ENCODE measurements around the gene TLN1.

The TLN1 gene

DNA sequence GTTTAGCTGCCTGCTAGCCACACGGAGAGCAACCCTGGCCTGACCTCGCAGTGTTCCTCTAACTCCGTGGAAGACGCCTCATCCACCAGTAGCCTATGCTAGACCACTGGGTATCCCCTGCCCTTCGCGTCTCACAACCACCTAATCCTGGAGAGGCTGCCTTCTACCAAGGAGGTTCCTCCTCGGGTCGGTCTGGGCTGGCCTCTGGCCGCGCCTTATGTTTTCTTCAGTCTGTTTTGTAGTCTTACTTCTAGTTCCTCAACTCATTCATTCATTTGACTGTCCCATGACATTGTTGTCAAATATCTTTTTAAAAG is 40.7 kb downstream of the TLN1 start:
- DNase-seq: no peak
- in situ Hi-C loops (cut with MboI; ENCODE audit: low pct_unique_long_range_greater_than_20kb, low sequenced_read_pairs): no loop called here

DNA sequence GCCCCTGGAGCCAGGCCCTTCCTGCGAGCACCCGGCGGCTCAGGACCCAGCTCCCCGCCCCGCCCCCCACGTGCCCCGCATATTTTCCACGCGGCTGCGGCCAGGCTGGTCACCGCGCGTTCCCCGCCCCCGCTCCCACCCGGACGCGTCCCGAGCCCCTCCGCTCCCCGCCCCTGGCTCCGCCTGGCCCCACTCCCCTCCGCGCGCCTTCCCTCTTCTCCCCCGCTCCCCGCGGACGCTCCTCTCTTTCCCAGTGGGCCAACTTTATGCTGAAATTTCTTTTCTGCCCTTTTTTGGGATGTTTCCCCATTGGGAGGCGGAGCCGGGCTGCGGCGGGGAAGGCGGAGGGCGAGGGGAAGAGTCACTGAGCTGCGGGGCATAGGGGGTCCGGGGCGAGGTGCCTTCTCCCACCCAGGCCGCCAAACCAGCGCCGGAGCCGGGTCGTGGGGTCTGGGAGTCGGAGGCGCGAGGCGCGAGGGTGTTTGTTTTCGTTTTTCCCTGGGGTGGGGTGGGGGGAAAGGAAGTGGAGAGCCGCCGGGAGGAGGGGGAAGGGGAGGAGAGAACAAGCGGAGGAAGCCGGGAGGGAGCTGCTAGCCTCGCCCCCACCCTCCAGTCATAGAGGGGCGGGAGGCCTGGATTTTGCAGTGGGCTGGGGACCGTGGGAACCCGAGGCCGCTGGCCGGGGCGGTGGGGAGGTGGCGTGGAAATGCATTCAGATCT is 41.2 kb downstream of the TLN1 start:
- peak; percentile 62 for DNase-seq
- in situ Hi-C loops (cut with MboI; ENCODE audit: low pct_unique_long_range_greater_than_20kb, low sequenced_read_pairs): no loop called here

DNA sequence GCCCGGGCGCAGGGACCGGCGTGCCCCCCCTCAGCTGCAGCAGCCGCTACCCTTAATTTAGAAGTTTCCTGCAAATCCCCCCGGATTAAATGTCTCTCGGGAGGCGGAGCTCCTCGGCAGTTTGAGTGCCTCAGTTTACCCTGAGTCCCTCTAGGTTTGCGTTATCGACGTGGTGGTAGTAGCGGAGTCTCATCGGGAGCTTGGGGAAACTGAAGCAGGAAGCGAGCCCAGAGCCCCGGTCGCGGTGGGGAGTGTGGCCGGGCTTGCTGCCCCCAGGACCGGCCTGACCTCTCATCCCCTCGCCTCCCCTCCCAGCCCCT is 41.7 kb downstream of the TLN1 start:
- in situ Hi-C loops (cut with MboI; ENCODE audit: low pct_unique_long_range_greater_than_20kb, low sequenced_read_pairs): no loop called here
- DNase-seq: no peak

- no peak for DNase-seq
- in situ Hi-C loops (cut with MboI; ENCODE audit: low pct_unique_long_range_greater_than_20kb, low sequenced_read_pairs): no loop called here
These were observed 42.3 kb downstream of the TLN1 start, which contains the start of gene TPM2 for GRCh38 chr9:35689542-35690293. Gene TPM2 (minus strand): TSS chr9:35689925. CDS start chr9:35689817, 108 bp downstream.

DNA sequence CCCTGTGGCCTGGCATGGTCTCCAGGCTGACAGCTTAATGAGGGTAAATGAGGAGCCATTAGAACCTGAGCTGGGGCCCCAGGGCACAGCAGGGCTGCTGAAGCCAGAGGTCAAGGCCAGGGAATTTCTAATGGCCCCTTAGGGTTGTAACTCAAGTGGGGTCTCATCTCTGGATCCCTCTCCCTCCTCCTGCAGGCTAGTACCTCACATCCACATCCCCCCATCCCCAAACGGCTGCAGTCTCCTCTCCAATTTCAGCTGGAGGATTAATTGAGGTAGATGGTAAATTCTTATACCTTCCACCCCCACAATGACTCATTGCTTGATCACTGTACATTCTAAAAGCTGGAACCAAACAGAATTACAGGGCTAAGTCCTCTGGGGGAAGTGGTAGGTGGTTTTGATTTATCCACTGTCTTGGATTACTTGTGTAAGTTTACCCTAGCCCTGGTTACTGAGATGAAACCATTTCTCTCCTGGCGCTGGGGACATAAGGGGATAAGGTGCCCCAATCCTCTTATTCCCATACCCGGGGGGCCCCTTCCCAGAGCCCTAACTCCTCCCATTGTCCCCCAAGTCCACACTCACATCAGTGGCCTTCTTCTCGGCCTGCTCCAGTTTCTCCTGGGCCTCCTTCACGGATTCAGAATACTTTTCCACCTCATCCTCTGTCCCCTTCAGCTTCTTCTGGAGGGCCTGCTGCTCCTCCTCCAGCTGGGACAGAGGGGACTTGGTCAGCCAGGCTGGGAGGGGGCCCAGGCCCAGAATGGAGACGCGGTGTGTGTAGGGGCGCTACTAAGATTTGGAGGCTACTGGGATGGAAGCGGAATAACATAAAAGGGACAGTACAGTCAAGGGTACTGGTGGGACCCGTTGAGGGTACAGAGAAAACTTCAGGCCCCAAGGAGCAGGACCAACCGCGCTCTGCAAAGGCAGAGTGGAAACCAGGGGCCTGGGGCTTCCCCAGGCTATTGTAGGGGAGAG is 43.1 kb downstream of the TLN1 start:
- in situ Hi-C loops (cut with MboI; ENCODE audit: low pct_unique_long_range_greater_than_20kb, low sequenced_read_pairs): no loop called here
- DNase-seq: no peak

- no peak for DNase-seq
- in situ Hi-C loops (cut with MboI; ENCODE audit: low pct_unique_long_range_greater_than_20kb, low sequenced_read_pairs): no loop called here
These were observed 43.9 kb downstream of the TLN1 start for GRCh38 chr9:35687972-35688557.

DNA sequence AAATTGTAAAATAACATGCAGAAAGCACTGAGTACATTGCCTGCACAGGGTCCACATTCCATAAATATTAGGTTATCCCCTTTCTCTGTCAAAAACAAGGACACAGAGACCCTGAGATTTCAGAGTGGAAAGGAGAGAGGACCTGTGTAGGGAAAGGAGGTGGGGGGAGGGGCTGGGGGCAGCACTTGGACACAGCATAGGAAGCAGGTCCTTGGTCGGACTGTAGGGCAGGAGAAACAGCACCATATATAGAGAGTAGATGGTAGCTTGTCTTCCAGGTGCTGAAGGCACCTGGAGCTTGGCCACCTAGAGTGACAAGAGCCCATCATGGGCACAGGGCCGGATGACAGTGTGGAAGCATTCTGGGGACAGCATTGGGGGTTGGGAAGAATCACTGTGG is 44.7 kb downstream of the TLN1 start:
- in situ Hi-C loops (cut with MboI; ENCODE audit: low pct_unique_long_range_greater_than_20kb, low sequenced_read_pairs): no loop called here
- no peak for DNase-seq

GRCh38 chr9:35686222-35687203 is 45.5 kb downstream of the TLN1 start:
- in situ Hi-C loops (cut with MboI; ENCODE audit: low pct_unique_long_range_greater_than_20kb, low sequenced_read_pairs): no loop called here
- DNase-seq: no peak

DNA sequence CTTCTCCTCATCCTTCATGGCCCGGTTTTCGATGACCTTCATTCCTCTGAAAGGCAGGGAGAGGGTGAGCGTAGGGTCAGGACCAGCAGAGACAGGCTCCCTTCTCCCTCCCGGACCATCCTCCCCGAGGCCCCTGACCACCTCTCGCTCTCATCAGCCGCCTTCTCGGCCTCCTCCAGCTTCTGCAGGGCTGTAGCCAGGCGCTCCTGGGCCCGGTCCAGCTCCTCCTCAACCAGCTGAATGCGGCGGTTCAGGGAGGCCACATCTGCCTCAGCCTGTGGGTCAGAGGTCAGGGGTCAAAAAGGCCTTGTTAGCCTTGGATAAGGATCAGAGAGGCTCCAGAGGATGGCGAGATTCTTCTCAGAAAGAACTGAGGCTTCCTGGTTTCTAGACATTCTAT is 46.5 kb downstream of the TLN1 start:
- in situ Hi-C loops (cut with MboI; ENCODE audit: low pct_unique_long_range_greater_than_20kb, low sequenced_read_pairs): no loop called here
- DNase-seq: no peak

DNA sequence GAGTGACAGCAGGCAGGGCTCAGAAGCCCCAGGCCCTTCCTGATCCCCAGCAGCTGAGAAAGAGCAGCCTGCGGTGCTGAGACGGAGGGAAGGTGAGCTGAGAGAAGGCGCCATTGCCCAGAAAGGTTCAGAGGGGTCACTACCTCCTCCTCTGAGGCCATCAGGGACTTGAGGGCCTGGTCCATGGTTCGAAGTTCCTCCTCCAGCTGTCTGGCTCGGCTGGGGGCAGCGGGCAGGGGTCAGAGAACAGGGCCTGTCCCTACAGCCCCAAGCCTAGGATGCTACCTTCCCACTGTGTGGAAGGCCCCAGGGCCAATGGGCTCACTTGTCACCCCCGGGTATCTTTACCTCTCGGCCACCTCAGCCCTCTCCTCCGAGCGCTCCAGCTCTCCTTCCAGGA is 47.1 kb downstream of the TLN1 start:
- in situ Hi-C loops (cut with MboI; ENCODE audit: low pct_unique_long_range_greater_than_20kb, low sequenced_read_pairs): no loop called here
- DNase-seq: no peak

- in situ Hi-C loops (cut with MboI; ENCODE audit: low pct_unique_long_range_greater_than_20kb, low sequenced_read_pairs): no loop called here
- no peak for DNase-seq
These were observed 48.7 kb downstream of the TLN1 start for GRCh38 chr9:35683323-35683722.

GRCh38 chr9:35682520-35683315 is 49.3 kb downstream of the TLN1 start:
- in situ Hi-C loops (cut with MboI; ENCODE audit: low pct_unique_long_range_greater_than_20kb, low sequenced_read_pairs): no loop called here
- no peak for DNase-seq

GRCh38 chr9:35682051-35682450 is 49.9 kb downstream of the TLN1 start:
- in situ Hi-C loops (cut with MboI; ENCODE audit: low pct_unique_long_range_greater_than_20kb, low sequenced_read_pairs): no loop called here

DNA sequence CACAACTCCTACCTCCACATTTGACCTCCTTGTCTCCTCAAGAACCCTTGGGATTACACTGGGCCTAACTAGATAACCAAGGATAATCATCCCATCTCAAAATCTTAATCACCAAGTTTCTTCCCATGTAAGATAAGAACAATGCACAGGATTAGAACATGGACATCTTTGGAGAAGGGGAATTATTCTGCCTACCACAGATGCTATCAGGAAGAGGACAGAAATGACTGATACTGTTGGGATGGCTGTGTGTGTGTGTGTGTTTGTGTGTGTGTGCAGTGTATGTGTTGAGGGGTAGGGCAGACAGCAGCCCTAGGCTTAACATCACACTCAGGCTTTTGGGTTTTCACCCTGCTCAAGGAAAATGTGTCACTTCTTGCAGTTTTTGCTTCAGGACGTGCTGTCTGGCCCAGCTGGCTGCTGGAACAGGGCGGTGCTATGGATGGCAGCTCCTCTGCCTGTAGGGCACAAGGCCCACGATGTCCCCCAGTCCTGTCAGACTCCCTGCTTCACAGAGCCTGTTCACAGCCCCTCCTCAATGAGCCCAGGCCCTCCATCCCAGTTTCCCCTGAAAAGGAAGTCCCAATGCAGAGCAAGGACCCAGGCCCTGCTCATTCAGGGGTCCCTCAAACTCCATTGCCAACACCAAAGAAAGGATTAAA is 50.5 kb downstream of the TLN1 start:
- in situ Hi-C loops (cut with MboI; ENCODE audit: low pct_unique_long_range_greater_than_20kb, low sequenced_read_pairs): no loop called here
- no peak for DNase-seq

More at GRCh38 chr9:35682051-35682450, 49.9 kb downstream of the TLN1 start:
- no peak for DNase-seq

GRCh38 chr9:35680331-35681105 is 51.5 kb downstream of the TLN1 start:
- in situ Hi-C loops (cut with MboI; ENCODE audit: low pct_unique_long_range_greater_than_20kb, low sequenced_read_pairs): no loop called here

DNA sequence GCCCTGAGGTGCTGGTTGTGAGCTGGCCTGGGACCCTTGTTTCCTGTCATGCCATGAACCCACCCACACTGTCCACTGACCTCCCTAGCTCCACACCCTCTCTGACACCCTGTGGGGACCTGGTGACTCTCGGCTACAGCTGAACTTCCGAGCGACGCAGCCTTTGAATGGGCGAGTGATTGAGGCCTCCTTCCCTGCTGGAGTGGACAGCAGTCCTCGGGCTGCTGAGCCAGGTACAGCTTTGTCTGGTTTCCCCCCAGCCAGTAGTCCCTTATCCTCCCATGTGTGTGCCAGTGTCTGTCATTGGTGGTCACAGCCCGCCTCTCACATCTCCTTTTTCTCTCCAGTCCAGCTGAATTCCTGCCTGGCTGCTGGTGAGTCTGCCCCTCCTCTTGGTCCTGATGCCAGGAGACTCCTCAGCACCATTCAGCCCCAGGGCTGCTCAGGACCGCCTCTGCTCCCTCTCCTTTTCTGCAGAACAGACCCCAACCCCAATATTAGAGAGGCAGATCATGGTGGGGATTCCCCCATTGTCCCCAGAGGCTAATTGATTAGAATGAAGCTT is 52.1 kb downstream of the TLN1 start:
- no peak for DNase-seq
- in situ Hi-C loops (cut with MboI; ENCODE audit: low pct_unique_long_range_greater_than_20kb, low sequenced_read_pairs): no loop called here

More at GRCh38 chr9:35680331-35681105, 51.5 kb downstream of the TLN1 start:
- no peak for DNase-seq
